VCaP (cell line): ENCODE results near the gene RIC1.
"Not testable (repeated sequence)": the region's sequence is repeated elsewhere in the genome, so short reads cannot be mapped to it uniquely, and the experiment has no call there.

Experiments
- H3K27ac ChIP-seq: fragments of 450-650 bp; 2 replicates; pipeline ENCODE4 v1.5.1; 2017
- TF ChIP-seq, protein P1 (sequence below): fragments of 450-650 bp; conservative IDR thresholded peaks from 2 replicates; pipeline ENCODE4 v1.5.1; 2017; ENCODE audit warnings: mild to moderate bottlenecking, moderate library complexity

RIC1 gene

DNA sequence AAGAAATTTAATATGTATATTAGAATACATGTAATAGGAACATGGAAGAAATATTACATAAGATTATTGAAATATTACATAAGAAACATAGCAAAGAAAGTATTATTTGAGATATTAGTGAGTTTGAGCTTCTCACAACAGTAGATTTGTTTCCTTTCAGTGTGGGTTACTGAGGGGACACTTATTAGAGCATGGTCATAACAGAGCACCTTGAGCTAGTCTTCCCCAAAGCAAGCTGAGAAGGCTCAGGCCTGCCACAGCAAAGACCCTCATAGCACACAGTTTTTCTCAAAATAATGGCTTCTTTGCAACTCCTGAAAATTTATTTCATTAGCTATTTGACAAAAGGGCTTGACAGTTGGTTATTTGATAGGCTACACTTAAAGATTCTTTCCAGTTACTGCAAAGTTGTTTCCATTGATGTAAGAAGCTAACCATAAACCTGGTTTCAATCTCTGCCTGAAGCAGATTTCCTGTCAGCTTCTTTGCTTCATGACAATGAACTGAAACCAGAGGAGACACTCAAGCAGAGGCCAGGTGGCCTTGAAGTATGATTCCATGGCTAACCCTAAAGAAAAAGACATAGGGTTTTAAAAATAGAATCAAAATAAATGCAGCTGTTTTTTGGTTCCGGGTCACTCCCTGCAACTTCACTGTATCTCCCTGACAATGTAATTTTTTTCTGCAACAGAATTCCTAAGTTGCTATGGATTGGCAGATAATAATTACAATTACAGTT lies 135.4 kb downstream of the RIC1 start:
- H3K27ac ChIP-seq, result no peak overlapping the region
- TF ChIP-seq, protein P1, sequence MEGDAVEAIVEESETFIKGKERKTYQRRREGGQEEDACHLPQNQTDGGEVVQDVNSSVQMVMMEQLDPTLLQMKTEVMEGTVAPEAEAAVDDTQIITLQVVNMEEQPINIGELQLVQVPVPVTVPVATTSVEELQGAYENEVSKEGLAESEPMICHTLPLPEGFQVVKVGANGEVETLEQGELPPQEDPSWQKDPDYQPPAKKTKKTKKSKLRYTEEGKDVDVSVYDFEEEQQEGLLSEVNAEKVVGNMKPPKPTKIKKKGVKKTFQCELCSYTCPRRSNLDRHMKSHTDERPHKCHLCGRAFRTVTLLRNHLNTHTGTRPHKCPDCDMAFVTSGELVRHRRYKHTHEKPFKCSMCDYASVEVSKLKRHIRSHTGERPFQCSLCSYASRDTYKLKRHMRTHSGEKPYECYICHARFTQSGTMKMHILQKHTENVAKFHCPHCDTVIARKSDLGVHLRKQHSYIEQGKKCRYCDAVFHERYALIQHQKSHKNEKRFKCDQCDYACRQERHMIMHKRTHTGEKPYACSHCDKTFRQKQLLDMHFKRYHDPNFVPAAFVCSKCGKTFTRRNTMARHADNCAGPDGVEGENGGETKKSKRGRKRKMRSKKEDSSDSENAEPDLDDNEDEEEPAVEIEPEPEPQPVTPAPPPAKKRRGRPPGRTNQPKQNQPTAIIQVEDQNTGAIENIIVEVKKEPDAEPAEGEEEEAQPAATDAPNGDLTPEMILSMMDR, result no peak

DNA sequence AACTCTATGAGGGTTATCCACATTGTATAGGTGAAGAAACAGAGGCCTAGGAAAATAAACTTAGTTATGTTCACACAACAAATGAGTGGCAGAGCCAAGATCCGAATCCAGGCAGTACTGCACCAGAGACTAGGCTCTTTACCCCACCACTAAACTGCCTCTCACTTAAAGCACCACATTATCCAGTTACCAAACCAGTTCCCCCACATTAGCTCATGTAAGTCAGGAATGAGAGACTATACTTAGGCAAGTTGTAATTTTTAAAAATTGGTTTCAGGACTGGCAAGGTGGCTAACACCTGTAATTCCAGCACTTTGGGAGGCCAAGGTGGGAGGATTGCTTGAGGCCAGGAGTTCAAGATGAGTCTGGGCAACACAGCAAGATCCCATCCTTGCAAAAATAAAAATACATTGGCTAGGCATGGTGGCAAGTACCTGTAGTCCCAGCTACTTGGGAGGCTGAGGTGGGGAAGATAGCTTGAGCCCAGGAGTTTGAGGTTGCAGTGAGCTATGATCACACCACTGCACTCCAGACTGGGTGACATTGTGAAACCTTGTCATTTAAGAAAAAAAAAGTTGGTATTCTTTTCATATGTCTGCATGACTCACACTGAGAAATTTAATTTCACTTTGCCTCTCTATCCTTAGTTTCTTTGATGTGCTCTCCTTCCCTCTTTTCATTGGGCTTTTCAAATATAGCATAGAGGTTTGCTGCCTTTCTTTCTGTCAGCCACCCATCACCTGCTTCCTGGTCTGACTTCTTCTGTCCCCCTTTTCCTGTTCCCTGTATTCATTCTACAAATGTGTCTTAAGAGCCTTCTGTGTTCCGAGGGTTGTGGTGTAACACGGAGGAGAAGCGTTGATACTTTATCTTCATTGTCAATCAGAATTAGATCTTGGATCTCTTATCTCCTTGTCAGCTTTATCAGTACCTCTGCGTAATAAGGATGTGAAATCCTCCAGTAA lies 139.3 kb downstream of the RIC1 start:
- TF ChIP-seq, protein P1, result no peak
- H3K27ac ChIP-seq, result no peak overlapping the region

DNA sequence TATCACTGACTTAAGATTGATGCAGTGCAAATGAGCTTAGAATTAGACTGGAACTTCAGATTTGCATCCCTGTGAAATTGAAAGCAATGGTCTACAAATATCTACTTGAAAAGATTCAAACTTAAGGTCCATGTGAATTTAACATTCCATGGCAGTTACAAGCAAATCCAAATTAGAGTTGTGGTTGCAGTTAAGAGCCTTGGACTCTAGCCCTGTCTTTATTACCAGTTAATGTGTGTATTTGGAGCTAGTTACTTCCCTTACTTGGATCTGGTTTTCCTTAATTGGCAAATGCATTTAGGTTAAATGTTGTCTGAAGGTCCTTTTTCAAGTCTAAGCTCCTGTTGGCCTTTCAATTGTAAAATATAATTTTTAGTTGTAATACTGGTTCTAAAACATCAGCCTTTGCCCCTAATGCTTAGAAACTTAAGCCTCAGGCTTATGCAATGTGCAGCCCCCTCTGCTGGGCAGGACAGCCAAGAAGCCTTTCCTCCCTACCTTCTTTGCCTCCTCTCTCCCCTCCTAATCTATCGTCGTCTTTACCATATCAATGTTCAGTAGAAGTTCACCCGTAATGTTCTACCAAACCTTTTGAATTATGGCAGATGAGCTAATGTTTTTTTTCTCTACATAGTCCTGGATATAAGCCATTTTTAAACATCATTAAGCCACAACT lies 144.6 kb downstream of the RIC1 start:
- TF ChIP-seq, protein P1, result 0 out of 2 replicates have a peak, but pooled peaks have one; percentile 13
- no peak overlapping the region for H3K27ac ChIP-seq

DNA sequence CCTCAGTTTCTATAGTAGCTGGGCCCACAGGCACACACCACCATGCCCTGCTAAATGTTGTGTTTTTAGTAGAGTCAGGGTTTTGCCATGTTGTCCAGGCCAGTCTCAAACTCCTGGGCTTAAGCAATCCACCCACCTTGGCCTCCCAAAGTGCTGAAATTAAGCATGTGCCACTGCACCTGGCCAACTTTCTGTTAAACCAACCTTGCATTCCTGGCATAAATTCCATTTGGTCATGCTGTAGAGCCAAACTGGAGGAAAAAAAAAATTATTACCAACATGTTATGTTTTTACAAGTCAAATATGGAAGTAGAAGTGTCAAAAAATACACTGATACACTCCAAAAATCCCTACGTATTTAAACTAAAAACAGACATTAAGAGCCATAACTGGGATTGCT lies 149.9 kb downstream of the RIC1 start:
- no peak overlapping the region for H3K27ac ChIP-seq
- TF ChIP-seq, protein P1, result no peak

DNA sequence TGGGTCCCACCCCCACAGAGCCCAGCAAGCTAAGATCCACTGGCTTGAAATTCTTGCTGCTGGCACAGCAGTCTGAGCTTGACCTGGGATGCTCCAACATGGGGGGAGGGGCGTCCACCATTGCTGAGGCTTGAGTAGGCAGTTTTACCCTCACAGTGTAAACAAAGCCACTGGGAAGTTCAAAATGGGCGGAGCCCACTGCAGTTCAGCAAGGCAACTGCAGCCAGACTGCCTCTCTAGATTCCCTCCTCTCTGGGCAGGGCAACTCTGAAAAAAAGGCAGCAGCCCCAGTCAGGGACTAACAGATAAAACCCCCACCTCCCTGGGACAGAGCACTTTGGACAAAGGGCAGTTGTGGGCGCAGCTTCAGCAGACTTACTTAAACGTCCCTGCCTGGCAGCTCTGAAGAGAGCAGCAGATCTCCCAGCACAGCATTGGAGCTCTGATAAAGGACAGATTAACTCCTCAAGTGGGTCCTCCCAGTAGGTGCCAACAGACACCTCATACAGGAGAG lies 150.9 kb downstream of the RIC1 start:
- not testable (repeated sequence) for H3K27ac ChIP-seq

DNA sequence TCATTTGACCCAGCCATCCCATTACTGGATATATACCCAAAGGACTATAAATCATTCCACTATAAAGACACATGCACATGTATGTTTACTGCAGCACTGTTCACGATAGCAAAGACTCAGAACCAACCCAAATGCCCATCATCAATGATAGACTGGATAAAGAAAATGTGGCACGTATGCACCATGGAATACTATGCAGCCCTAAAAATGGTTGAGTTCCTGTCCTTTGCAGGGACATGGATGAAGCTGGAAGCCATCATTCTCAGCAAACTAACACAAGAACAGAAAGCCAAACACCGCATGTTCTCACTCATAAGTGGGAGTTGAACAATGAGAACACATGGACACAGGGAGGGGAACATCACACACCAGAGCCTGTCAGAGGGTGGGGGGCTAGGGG lies 154.5 kb downstream of the RIC1 start:
- not testable (repeated sequence) for H3K27ac ChIP-seq

DNA sequence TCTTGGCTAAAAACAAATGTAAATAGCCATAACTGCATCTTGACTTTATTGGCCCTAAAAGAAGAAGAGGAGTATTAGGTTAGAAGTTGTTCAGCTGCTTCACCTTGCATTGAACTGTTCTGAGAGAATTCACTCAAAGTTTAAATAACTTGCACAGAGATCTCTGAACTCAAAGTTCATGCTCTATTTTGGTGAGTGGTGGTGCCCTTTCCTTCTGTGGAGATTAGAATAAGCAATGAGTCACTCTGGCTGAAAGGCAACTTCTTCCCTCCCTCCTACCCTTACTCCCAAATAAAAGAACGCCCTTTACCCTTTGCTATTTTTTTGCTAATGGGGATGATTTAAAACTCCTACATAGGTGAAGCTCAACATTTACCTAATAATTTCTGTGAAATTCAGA lies 155.1 kb downstream of the RIC1 start:
- TF ChIP-seq, protein P1, result no peak

More for the DNA sequence above, 155.1 kb downstream of the RIC1 start:
- H3K27ac ChIP-seq, result no peak overlapping the region
